ENCODE results near the gene TNFAIP8L3.

DNA sequence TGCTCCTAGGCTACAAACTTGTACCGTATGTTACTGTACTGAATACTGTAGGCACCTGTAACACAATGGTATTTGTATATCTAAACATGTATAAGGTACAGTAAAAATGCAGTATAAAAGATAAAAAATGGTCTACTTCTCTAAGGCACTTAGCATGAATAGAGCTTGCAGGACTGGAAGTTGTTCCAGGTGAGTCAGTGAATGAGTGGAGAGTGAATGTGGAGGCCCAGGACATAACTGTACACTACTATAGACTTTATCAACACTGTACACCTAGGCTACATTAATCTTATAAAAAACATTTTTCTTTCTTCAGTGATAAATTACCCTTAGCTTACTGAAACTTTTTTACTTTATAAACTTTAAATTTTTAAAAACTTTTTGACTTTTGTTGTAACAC, 12.5 kb downstream of the TNFAIP8L3 start:
- no peak for TF ChIP-seq ZNF384 (IDR thresholded peaks at IDR 0.05; ENCODE audit: low read depth, low read length)
- TF ChIP-seq, protein P1, sequence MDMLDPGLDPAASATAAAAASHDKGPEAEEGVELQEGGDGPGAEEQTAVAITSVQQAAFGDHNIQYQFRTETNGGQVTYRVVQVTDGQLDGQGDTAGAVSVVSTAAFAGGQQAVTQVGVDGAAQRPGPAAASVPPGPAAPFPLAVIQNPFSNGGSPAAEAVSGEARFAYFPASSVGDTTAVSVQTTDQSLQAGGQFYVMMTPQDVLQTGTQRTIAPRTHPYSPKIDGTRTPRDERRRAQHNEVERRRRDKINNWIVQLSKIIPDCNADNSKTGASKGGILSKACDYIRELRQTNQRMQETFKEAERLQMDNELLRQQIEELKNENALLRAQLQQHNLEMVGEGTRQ (CRISPR knock-in tag; IDR thresholded peaks at IDR 0.05) = no peak
- no peak for TF ChIP-seq ZKSCAN3 (CRISPR knock-in tag; IDR thresholded peaks at IDR 0.05)
- TF ChIP-seq MYC (IDR thresholded peaks at IDR 0.05; ENCODE audit: low read depth, low read length) = no peak
- TF ChIP-seq MYC (CRISPR knock-in tag; IDR thresholded peaks at IDR 0.05; ENCODE audit: borderline replicate concordance, low read depth) = no peak
- TF ChIP-seq POLR2AphosphoS2 (IDR thresholded peaks at IDR 0.05; ENCODE audit: low read length) = no peak
- TF ChIP-seq POLR2A (conservative IDR thresholded peaks at IDR 0.05) = no peak
- TF ChIP-seq TSC22D4 (tag; IDR thresholded peaks at IDR 0.05) = no peak
- no peak for TF ChIP-seq TAF1 (IDR thresholded peaks at IDR 0.05; ENCODE audit: control insufficient read depth, extremely low read depth, insufficient read depth, low read length, severe bottlenecking)
- TF ChIP-seq NFATC3 (IDR thresholded peaks at IDR 0.05) = no peak
- no peak for TF ChIP-seq JUND (IDR thresholded peaks at IDR 0.05; ENCODE audit: borderline replicate concordance, low read depth, low read length)
- no peak for TF ChIP-seq JUND (tag; IDR thresholded peaks at IDR 0.05; ENCODE audit: borderline replicate concordance, low read depth, low read length)
- TF ChIP-seq, protein P2, sequence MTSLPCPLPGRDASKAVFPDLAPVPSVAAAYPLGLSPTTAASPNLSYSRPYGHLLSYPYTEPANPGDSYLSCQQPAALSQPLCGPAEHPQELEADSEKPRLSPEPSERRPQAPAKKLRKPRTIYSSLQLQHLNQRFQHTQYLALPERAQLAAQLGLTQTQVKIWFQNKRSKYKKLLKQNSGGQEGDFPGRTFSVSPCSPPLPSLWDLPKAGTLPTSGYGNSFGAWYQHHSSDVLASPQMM (CRISPR knock-in tag; IDR thresholded peaks at IDR 0.05) = no peak
- TF ChIP-seq FOXM1 (IDR thresholded peaks at IDR 0.05; ENCODE audit: low read depth) = no peak
- TF ChIP-seq FOXM1 (CRISPR knock-in tag; IDR thresholded peaks at IDR 0.05; ENCODE audit: low read depth) = no peak

Measured in K562 (cell line).